ENCODE data around the gene FOXP1.

FOXP1 gene

DNA sequence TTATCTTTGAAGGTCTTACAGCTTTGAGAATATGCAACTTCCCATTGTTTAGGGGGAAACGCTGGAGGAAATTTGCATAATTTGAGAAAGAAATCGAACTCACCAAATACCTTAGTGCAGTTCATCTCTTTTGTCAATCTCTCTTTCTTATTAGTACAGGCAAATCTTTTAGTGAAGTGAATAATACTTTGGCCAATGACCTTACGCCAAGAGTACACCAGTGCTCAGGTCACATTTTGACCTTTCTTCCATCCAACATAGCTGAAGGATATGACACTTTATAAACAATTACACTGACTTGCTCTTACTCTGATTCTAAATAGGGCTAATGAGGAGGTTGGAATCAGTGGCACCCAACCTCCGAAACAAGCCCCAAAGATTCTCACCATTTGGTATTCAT lies 494.8 kb downstream of the FOXP1 start:
- H3K4me3 ChIP-seq (ENCODE audit: low read length): no peak overlapping the region

DNA sequence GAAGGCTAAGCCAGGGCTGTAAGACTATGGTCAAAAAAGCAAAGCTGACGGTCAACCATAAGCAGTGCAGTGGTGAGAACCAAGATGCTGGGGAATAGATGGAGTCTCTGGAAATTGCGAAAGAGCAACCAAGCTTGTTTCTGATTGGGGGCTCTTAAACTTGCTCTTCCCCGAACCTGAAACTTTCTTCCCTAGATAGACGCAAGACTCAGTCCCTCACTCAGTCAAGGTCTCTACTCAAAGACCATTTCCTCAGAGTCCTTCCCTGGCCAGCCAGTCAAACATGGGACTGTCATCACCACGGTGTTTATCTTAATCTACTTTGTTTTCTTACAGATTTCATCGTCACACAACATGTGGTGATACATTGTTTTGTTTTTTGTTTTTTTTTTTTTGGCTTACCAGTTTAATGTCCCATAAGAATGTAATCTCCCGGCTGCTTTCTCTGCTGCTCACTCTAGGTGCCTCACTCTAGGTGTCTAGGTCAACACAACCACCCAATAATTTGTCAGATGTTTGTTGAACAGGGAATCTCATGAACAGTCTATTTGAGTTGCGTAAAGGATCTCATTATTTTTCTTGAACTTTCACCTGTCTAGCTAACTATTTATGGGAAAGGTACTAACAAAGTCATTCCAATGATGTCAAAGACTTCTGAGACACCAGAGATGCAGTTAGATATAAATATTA lies 495.4 kb downstream of the FOXP1 start:
- Histone ChIP-seq H3K9ac (ENCODE audit: low read length) (no peak overlapping the region), H3K4me3 (ENCODE audit: low read length) (no peak overlapping the region), H3K9me3 (ENCODE audit: control insufficient read depth, low read length) (no peaks in the 10 kb centered on the region), H3K4me1 (ENCODE audit: control insufficient read depth, insufficient read depth, low read length) (no peaks in the 10 kb centered on the region), H3K36me3 (ENCODE audit: control insufficient read depth, insufficient read depth, low read length, severe bottlenecking) (no peaks in the 10 kb centered on the region), H3K27me3 (replicated peaks; ENCODE audit: control insufficient read depth, insufficient read depth, low read length) (no peaks in the 10 kb centered on the region)
- no peak for DNase-seq (ENCODE audit: low read depth)

More for the DNA sequence above, 494.8 kb downstream of the FOXP1 start:
- Histone ChIP-seq H3K4me1 (ENCODE audit: control insufficient read depth, insufficient read depth, low read length) (no peaks in the 10 kb centered on the region), H3K9me3 (ENCODE audit: control insufficient read depth, low read length) (no peaks in the 10 kb centered on the region), H3K9ac (ENCODE audit: low read length) (no peak overlapping the region), H3K27me3 (replicated peaks; ENCODE audit: control insufficient read depth, insufficient read depth, low read length) (no peaks in the 10 kb centered on the region), H3K36me3 (ENCODE audit: control insufficient read depth, insufficient read depth, low read length, severe bottlenecking) (no peaks in the 10 kb centered on the region)
- DNase-seq (ENCODE audit: low read depth): no peak

DNA sequence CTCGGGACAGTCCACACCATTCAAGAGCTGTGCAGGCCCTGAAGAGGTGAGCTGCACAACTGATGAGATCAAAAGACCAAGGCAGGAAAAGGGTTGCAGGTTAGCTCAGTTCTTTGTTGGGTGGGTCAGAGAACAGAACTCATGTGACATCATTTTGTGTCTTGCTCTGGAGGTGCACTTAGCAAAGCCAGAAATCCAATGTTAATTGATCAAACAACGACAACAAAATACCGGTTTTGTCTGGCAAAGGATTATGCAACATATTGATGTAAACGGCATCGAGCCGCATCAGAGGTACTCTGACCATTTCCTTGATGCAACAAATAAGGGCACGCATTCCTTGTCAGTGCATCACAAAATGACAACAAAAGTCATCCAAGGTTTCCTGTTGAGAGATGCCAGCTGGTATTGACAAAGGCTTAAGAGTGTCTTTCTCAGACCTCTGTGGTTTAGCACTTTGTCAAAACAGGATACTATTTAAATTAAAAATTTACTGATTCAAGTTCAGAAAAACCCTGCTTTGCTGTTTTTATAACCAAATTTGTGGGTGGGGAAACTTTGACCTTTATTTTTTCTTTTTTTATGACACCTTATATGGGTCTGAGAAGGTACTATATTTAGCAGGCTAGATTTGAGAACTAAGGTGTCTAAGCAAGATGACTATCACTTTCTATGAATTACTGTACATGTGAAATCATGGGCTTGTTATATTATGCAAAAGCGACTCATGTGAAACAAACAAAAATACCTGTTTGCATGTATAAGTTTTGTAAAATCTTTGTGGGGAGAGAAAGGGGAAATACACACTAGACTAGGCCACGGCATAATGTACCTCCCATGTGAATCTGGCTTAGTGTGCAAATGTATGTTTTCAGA lies 496.1 kb downstream of the FOXP1 start:
- H3K27me3 ChIP-seq (replicated peaks; ENCODE audit: control insufficient read depth, insufficient read depth, low read length): no peaks in the 10 kb centered on the region
- H3K9me3 ChIP-seq (ENCODE audit: control insufficient read depth, low read length): no peaks in the 10 kb centered on the region
- no peaks in the 10 kb centered on the region for H3K36me3 ChIP-seq (ENCODE audit: control insufficient read depth, insufficient read depth, low read length, severe bottlenecking)
- no peak overlapping the region for H3K4me3 ChIP-seq (ENCODE audit: low read length)
- H3K9ac ChIP-seq (ENCODE audit: low read length): no peak overlapping the region
- DNase-seq (ENCODE audit: low read depth): peak; percentile 58
- H3K4me1 ChIP-seq (ENCODE audit: control insufficient read depth, insufficient read depth, low read length): no peaks in the 10 kb centered on the region

DNA sequence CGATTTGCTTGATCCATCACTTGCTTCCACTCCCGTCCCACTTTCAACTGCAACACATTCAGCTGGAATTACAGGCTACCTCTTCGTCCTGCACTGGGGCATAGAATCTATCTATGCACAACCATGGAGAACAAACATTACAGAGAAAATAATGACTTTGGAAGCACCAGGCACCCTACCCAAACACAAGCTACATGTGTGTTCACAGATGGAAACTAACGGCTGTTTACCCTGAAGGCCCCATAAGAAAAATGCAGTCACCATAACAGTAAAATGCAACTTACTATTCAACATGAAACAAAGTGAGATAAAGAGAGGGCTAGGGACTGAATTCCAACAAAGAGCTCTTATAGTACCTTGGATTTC lies 496.8 kb downstream of the FOXP1 start:
- no peak overlapping the region for H3K4me3 ChIP-seq (ENCODE audit: low read length)
- no peaks in the 10 kb centered on the region for H3K4me1 ChIP-seq (ENCODE audit: control insufficient read depth, insufficient read depth, low read length)
- no peaks in the 10 kb centered on the region for H3K27me3 ChIP-seq (replicated peaks; ENCODE audit: control insufficient read depth, insufficient read depth, low read length)
- H3K36me3 ChIP-seq (ENCODE audit: control insufficient read depth, insufficient read depth, low read length, severe bottlenecking): no peaks in the 10 kb centered on the region
- no peak for DNase-seq (ENCODE audit: low read depth)
- H3K9ac ChIP-seq (ENCODE audit: low read length): no peak overlapping the region
- H3K9me3 ChIP-seq (ENCODE audit: control insufficient read depth, low read length): no peaks in the 10 kb centered on the region

DNA sequence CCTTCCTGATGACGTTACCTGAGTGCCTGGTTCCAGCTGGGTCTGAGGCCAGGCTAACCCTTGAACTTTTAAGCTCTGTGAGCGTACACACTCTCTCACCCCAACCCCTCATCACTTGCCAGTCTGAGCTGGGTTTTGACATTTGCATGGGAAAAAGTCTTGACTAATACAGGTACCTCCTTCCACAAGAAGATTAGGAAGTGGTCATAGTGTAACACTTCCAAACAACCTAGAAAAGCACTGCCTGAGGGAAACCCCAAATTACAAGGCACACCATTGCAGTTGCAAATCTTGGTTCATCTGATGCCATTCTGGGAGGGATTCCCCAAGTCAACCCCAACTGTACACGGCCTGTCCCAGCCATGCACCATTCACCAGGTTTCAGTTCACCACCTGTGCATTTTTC lies 499.8 kb downstream of the FOXP1 start:
- Histone ChIP-seq H3K9ac (ENCODE audit: low read length) (no peak overlapping the region), H3K9me3 (ENCODE audit: control insufficient read depth, low read length) (no peaks in the 10 kb centered on the region), H3K4me3 (ENCODE audit: low read length) (no peak overlapping the region), H3K27me3 (replicated peaks; ENCODE audit: control insufficient read depth, insufficient read depth, low read length) (no peaks in the 10 kb centered on the region), H3K4me1 (ENCODE audit: control insufficient read depth, insufficient read depth, low read length) (no peaks in the 10 kb centered on the region), H3K36me3 (ENCODE audit: control insufficient read depth, insufficient read depth, low read length, severe bottlenecking) (no peaks in the 10 kb centered on the region)
- DNase-seq (ENCODE audit: low read depth): no peak

DNA sequence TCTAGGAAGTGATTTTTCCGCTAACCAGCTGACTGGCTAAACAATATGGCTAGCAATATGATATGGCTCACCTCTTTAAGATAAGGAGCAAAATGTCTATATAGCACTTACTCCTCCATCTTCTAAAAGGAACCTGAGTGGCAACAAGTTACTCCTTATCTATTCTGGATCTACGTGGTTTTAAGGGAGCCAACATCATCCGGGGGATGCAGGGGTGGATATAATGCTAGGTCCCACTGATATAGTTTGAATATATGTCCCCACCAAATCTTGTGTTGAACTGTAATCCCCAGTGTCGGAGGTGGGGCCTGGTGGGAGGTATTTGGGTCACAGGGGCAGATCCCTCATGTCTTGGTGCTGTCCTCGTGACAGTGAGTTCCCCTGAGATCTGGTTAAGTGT lies 500.7 kb downstream of the FOXP1 start:
- Histone ChIP-seq H3K4me3 (ENCODE audit: low read length) (no peak overlapping the region), H3K36me3 (ENCODE audit: control insufficient read depth, insufficient read depth, low read length, severe bottlenecking) (no peaks in the 10 kb centered on the region), H3K9me3 (ENCODE audit: control insufficient read depth, low read length) (no peaks in the 10 kb centered on the region), H3K4me1 (ENCODE audit: control insufficient read depth, insufficient read depth, low read length) (no peaks in the 10 kb centered on the region), H3K27me3 (replicated peaks; ENCODE audit: control insufficient read depth, insufficient read depth, low read length) (no peaks in the 10 kb centered on the region), H3K9ac (ENCODE audit: low read length) (no peak overlapping the region)
- no peak for DNase-seq (ENCODE audit: low read depth)

DNA sequence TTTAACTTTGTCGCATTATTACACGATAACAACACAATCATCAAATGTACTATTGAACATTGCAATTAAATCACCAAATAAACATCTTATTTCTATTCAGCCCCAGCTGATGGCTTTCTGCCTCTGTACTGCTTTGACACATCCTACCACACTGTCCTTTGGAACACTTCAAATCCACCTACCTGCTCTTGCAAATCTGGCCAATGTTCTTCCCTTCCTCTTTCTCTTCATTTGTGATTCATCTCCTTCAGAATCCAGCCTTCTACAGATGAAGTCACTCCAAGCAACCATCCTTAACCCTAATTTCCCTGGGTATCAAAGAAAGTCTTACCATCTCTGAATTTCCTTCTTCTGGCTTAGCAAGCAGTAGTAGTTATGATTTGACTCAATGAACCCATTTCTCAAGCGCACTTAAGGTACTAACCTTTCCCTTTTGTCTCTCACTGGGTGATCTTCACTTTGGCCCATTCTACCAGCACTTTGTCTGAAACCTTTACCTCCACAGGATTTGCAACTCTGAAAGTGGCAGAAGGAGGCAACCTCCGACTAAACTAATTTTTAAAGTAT lies 502.9 kb downstream of the FOXP1 start:
- Histone ChIP-seq H3K27me3 (replicated peaks; ENCODE audit: control insufficient read depth, insufficient read depth, low read length) (no peaks in the 10 kb centered on the region), H3K4me3 (ENCODE audit: low read length) (no peak overlapping the region), H3K36me3 (ENCODE audit: control insufficient read depth, insufficient read depth, low read length, severe bottlenecking) (no peaks in the 10 kb centered on the region), H3K9ac (ENCODE audit: low read length) (no peak overlapping the region), H3K4me1 (ENCODE audit: control insufficient read depth, insufficient read depth, low read length) (peaks cover 4% of the 10 kb centered on the region), H3K9me3 (ENCODE audit: control insufficient read depth, low read length) (no peaks in the 10 kb centered on the region)
- no peak for DNase-seq (ENCODE audit: low read depth)

DNA sequence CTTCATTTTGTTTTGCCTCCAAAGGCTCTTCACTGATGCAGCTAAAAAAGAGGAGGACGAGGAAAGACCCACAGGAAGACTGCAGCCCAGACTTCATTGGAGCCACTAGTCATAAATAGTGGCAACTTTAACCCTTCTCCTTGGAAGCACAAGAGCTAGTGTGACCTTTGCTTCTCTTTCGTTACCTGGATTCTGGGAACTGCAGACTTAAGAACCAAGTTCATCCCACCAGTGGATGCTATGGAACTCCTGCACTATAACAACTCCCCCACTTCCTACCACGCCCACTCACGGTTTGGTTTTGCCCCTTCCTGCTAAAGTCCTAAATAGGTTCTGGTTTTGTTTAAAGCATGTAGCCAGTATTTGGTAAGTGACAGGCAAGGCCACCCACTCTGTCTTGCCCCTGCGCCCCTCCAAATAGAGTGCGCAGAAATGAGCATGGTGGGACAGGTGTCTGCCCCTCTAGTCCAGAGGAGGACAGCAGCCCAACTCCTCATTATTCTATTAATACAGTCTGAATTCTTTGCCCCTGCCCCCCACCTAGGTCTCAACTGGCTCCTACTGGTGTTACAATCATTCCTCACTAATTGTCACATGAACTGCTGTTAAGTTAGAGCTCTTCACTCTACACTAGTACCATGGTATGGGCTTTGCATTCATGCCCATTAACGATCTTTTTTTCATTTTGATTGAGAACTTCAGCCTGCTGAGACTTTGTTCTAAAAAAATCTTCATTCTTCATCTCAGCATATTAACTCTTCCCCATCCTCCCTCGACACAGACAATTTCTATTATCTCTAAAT lies 504.6 kb downstream of the FOXP1 start:
- Histone ChIP-seq H3K9ac (ENCODE audit: low read length) (no peak overlapping the region), H3K9me3 (ENCODE audit: control insufficient read depth, low read length) (no peaks in the 10 kb centered on the region), H3K27me3 (replicated peaks; ENCODE audit: control insufficient read depth, insufficient read depth, low read length) (no peaks in the 10 kb centered on the region), H3K36me3 (ENCODE audit: control insufficient read depth, insufficient read depth, low read length, severe bottlenecking) (no peaks in the 10 kb centered on the region), H3K4me1 (ENCODE audit: control insufficient read depth, insufficient read depth, low read length) (peaks cover 4% of the 10 kb centered on the region), H3K4me3 (ENCODE audit: low read length) (no peak overlapping the region)
- no peak for DNase-seq (ENCODE audit: low read depth)

DNA sequence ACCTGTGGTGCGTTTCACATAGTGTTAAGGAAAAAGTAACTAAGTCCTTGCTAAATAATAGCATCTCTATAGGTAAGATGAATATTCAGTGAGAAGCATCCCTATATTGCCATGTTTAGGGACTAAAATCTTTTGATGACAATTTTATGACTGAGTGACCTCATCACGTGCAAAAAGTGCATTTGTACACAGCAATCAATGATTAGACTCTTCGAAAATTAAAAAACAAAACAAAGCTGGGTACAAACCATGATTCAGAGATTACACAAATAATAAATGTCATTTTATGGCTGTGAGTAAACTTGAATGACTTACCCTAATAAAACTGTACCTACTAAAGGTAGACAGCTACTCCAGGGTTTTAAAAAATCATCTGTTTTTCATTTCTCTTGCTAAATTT lies 505.3 kb downstream of the FOXP1 start:
- no peaks in the 10 kb centered on the region for H3K36me3 ChIP-seq (ENCODE audit: control insufficient read depth, insufficient read depth, low read length, severe bottlenecking)
- no peak overlapping the region for H3K4me3 ChIP-seq (ENCODE audit: low read length)
- no peak for DNase-seq (ENCODE audit: low read depth)
- no peaks in the 10 kb centered on the region for H3K9me3 ChIP-seq (ENCODE audit: control insufficient read depth, low read length)
- H3K4me1 ChIP-seq (ENCODE audit: control insufficient read depth, insufficient read depth, low read length): peaks cover 4% of the 10 kb centered on the region
- no peak overlapping the region for H3K9ac ChIP-seq (ENCODE audit: low read length)
- H3K27me3 ChIP-seq (replicated peaks; ENCODE audit: control insufficient read depth, insufficient read depth, low read length): no peaks in the 10 kb centered on the region

DNA sequence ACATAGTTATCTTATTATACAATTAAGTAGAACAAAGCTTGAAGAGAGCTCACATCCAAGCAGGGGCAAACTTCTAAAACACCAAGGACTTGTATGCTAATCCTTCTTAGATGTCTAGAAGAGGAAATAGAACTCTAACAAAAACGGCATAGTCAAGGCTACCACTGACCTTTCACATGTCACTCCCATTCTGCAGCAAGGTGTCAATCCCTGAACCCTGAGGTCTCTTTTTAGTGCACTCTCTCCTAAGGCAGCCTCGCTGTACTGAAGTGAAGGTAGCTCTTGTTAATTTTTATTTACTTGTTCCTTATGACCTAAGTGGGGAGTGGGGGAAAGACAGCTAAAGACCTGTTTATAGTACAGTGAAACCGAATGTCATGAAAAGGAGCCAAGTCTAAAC lies 506.5 kb downstream of the FOXP1 start:
- H3K27me3 ChIP-seq (replicated peaks; ENCODE audit: control insufficient read depth, insufficient read depth, low read length): no peaks in the 10 kb centered on the region
- no peaks in the 10 kb centered on the region for H3K36me3 ChIP-seq (ENCODE audit: control insufficient read depth, insufficient read depth, low read length, severe bottlenecking)
- no peaks in the 10 kb centered on the region for H3K9me3 ChIP-seq (ENCODE audit: control insufficient read depth, low read length)
- no peak overlapping the region for H3K4me3 ChIP-seq (ENCODE audit: low read length)
- DNase-seq (ENCODE audit: low read depth): no peak
- peaks cover 15% of the 10 kb centered on the region for H3K4me1 ChIP-seq (ENCODE audit: control insufficient read depth, insufficient read depth, low read length)
- H3K9ac ChIP-seq (ENCODE audit: low read length): no peak overlapping the region
